OCI-LY7 (cell line): ENCODE data around the gene IQCH. TPM values are rescaled to one million over a fixed set of nuclear protein-coding genes. Genes with fewer than 3 reads are reported as not detected.

ENCODE experiments used
- BruUV-seq: library from RNA; stranded (reverse); fragments of 400-500 nt; replicated peaks from 2 replicates; lab custom pipeline; 2021; lab: Mats Ljungman, UMichigan
- CTCF ChIA-PET: fragments of 300-600 bp; sonication (Branson Sonifier 250); formaldehyde crosslinking; loops from one replicate; lab custom pipeline; 2022; ENCODE audit warnings: antibody characterized with exemption; ENCODE audit not compliant: unreplicated experiment; lab: Charles Lee
- POLR2A ChIA-PET: fragments of 300-600 bp; sonication (Branson Sonifier 250); formaldehyde crosslinking; loops from one replicate; lab custom pipeline; 2022; ENCODE audit warnings: antibody characterized with exemption; lab: Charles Lee
- DNase-seq: peaks from one replicate; pipeline ENCODE4 v3.0.0-alpha.2; 2015; ENCODE audit warnings: low spot score
- H2AFZ ChIP-seq: fragments of 200-600 bp; sonication (generic), shearing (Covaris generic); 2 replicates; pipeline ENCODE4 v1.6.1; 2014; ENCODE audit warnings: mild to moderate bottlenecking, antibody characterized with exemption, low read length, moderate library complexity
- H3K27ac ChIP-seq: fragments of 200-600 bp; sonication (generic); 2 replicates; pipeline ENCODE4 v1.5.1; 2014; ENCODE audit warnings: mixed run types, low read depth, mild to moderate bottlenecking, moderate library complexity, low read length, inconsistent platforms; ENCODE audit not compliant: poor library complexity, severe bottlenecking
- H3K36me3 ChIP-seq: fragments of 200-600 bp; sonication (generic); 2 replicates; pipeline ENCODE4 v1.6.1; 2014; ENCODE audit warnings: mild to moderate bottlenecking, antibody characterized with exemption, low read length, moderate library complexity, mixed read lengths; ENCODE audit not compliant: insufficient read depth
- H3K4me1 ChIP-seq: fragments of 200-600 bp; sonication (generic); 2 replicates; pipeline ENCODE4 v1.5.1; 2014; ENCODE audit warnings: mild to moderate bottlenecking, low read length; ENCODE audit not compliant: insufficient read depth, poor library complexity, severe bottlenecking
- H3K4me2 ChIP-seq: fragments of 200-600 bp; sonication (generic); 2 replicates; pipeline ENCODE4 v1.6.1; 2014; ENCODE audit warnings: mild to moderate bottlenecking, low read length
- H3K4me3 ChIP-seq: fragments of 200-600 bp; sonication (generic); 2 replicates; pipeline ENCODE4 v1.5.1; 2014; ENCODE audit warnings: mild to moderate bottlenecking, low read depth, low read length; ENCODE audit not compliant: poor library complexity, severe bottlenecking
- H3K79me2 ChIP-seq: fragments of 200-600 bp; sonication (generic); 2 replicates; pipeline ENCODE4 v1.6.1; 2016; ENCODE audit warnings: low read depth, mild to moderate bottlenecking, low read length, moderate library complexity, mixed read lengths; ENCODE audit not compliant: insufficient read depth
- H3K9me2 ChIP-seq: fragments of 200-600 bp; sonication (generic); 2 replicates; pipeline ENCODE4 v1.6.1; 2016; ENCODE audit warnings: mild to moderate bottlenecking, low read length, mixed read lengths; ENCODE audit not compliant: insufficient read depth
- H3K9me3 ChIP-seq: fragments of 200-600 bp; sonication (generic); 2 replicates; pipeline ENCODE4 v1.6.1; 2014; ENCODE audit warnings: mild to moderate bottlenecking, mixed run types, low read length, mixed read lengths
- H4K20me1 ChIP-seq: fragments of 200-600 bp; sonication (generic); 2 replicates; pipeline ENCODE4 v1.6.1; 2014; ENCODE audit warnings: mild to moderate bottlenecking, antibody characterized with exemption, low read length, moderate library complexity, mixed read lengths; ENCODE audit not compliant: insufficient read depth
- EZH2phosphoT487 ChIP-seq: fragments of 200-600 bp; sonication (generic); IDR thresholded peaks from 2 replicates; pipeline ENCODE4 v1.6.1; 2018; ENCODE audit warnings: low read depth, borderline replicate concordance, mild to moderate bottlenecking, mixed run types, antibody characterized with exemption, low read length, moderate library complexity, mixed read lengths
- intact Hi-C: fragments of 100-400 bp; cut with micrococcal nuclease; formaldehyde crosslinking; loops from one replicate; pipeline ENCODE4 v1.10.0; 2022; ENCODE audit not compliant: unreplicated experiment
- total RNA-seq, 2 experiments: library from RNA; depleted of rRNA in 1 of 2; stranded (reverse); fragments of >200 nt in 1 of 2; shearing (Covaris generic) in 1 of 2; gene quantifications; 2 replicates each; pipeline ENCODE4 v1.2.3, GENCODE V29; 2014 to 2022
- TF ChIP-seq, protein P1 (sequence below): fragments of 200-600 bp; sonication (generic); conservative IDR thresholded peaks from 2 replicates; pipeline ENCODE4 v1.5.1; 2014; ENCODE audit warnings: mild to moderate bottlenecking, antibody characterized with exemption, low read length, moderate library complexity, mixed read lengths

The IQCH gene
- total RNA-seq, 2 experiments from 2014 or later, result 3.9 to 5.8 TPM

- H3K27ac ChIP-seq, result no peak overlapping the region
- no peak for DNase-seq
- H3K9me3 ChIP-seq, result no peaks in the 10 kb centered on the region
- no peak for TF ChIP-seq EZH2phosphoT487
- TF ChIP-seq, protein P1, sequence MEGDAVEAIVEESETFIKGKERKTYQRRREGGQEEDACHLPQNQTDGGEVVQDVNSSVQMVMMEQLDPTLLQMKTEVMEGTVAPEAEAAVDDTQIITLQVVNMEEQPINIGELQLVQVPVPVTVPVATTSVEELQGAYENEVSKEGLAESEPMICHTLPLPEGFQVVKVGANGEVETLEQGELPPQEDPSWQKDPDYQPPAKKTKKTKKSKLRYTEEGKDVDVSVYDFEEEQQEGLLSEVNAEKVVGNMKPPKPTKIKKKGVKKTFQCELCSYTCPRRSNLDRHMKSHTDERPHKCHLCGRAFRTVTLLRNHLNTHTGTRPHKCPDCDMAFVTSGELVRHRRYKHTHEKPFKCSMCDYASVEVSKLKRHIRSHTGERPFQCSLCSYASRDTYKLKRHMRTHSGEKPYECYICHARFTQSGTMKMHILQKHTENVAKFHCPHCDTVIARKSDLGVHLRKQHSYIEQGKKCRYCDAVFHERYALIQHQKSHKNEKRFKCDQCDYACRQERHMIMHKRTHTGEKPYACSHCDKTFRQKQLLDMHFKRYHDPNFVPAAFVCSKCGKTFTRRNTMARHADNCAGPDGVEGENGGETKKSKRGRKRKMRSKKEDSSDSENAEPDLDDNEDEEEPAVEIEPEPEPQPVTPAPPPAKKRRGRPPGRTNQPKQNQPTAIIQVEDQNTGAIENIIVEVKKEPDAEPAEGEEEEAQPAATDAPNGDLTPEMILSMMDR, result no peak
- H3K36me3 ChIP-seq, result no peaks in the 10 kb centered on the region
- H3K79me2 ChIP-seq, result no peaks in the 10 kb centered on the region
- ChIA-PET CTCF (no interaction called here), POLR2A (interaction anchor here (0.7 to 1.9 kb wide), 2 partner anchors 18 to 40 kb away, joined by 3 to 4 read pairs; partner anchors contain the start of gene MAP2K5)
- peak overlapping the region; percentile 45 for H3K4me2 ChIP-seq
- intact Hi-C loops, result loop anchor here (1.0 to 2.0 kb wide), 2 partner anchors 281 to 333 kb away; no protein-coding TSS in a partner anchor
- no peaks in the 10 kb centered on the region for H4K20me1 ChIP-seq
- peak overlapping the region; percentile 45 for H2AFZ ChIP-seq
- H3K4me3 ChIP-seq, result no peak overlapping the region
- BruUV-seq, result no TSS peak
- H3K9me2 ChIP-seq, result no peaks in the 10 kb centered on the region
- H3K4me1 ChIP-seq, result peaks cover 31% of the 10 kb centered on the region
Measured at GRCh38 chr15:67501836-67502461, 247.4 kb downstream of the IQCH start.

DNA sequence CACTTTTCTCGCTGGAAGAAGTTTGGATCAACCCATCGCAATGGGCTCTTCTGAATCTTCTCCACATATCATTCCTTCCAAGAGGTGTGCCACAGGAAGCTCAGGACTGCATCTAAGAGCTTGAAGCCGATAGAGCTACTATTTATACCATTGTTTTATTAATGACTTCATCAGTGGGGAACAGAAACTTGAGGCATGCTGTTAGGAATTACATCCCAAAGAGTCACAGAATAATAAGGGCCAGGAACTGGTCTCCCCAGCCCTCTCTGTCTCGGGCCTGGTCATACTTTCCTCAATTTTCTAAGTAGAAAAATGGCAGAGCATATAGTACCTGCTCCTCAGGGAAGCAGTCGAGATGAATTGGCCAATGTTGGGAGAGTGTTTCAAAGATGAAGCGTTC, 249.5 kb downstream of the IQCH start:
- Histone ChIP-seq H3K9me2 (no peaks in the 10 kb centered on the region), H3K27ac (no peak overlapping the region), H3K79me2 (no peaks in the 10 kb centered on the region), H2AFZ (no peak overlapping the region), H3K9me3 (no peaks in the 10 kb centered on the region), H3K4me3 (no peak overlapping the region), H3K4me2 (no peak overlapping the region), H3K36me3 (no peaks in the 10 kb centered on the region), H3K4me1 (peaks cover 36% of the 10 kb centered on the region), H4K20me1 (no peaks in the 10 kb centered on the region)
- ChIA-PET POLR2A (interaction anchor here (0.6 to 1.0 kb wide), 3 partner anchors 37 to 277 kb away, joined by 3 to 4 read pairs (median 3); no protein-coding TSS in a partner anchor), CTCF (no interaction called here)
- no peak for DNase-seq
- TF ChIP-seq, protein P1, result no peak
- TF ChIP-seq EZH2phosphoT487, result no peak
- BruUV-seq, result no TSS peak
- intact Hi-C loops, result no loop called here

- Histone ChIP-seq H3K9me3 (no peaks in the 10 kb centered on the region), H4K20me1 (no peaks in the 10 kb centered on the region), H3K4me1 (peaks cover 36% of the 10 kb centered on the region), H2AFZ (no peak overlapping the region), H3K36me3 (no peaks in the 10 kb centered on the region), H3K27ac (no peak overlapping the region), H3K79me2 (no peaks in the 10 kb centered on the region), H3K4me2 (no peak overlapping the region), H3K9me2 (no peaks in the 10 kb centered on the region), H3K4me3 (no peak overlapping the region)
- no peak for TF ChIP-seq EZH2phosphoT487
- TF ChIP-seq, protein P1, result no peak
- ChIA-PET CTCF (no interaction called here), POLR2A (no interaction called here)
- BruUV-seq, result no TSS peak
- intact Hi-C loops, result no loop called here
- no peak for DNase-seq
Measured at GRCh38 chr15:67504796-67505195, 250.2 kb downstream of the IQCH start.
